ENCODE results near the gene MLX. TPM values are rescaled to one million over a fixed set of nuclear protein-coding genes. Genes with fewer than 3 reads are reported as not detected.
A peak's percentile ranks its signal among the peaks of the same experiment; 100 is the strongest.
"Not testable (repeated sequence)": the region's sequence is repeated elsewhere in the genome, so short reads cannot be mapped to it uniquely, and the experiment has no call there.

The MLX gene
- total RNA-seq, 1 donor from 2014 or later = 26.8 TPM

DNA sequence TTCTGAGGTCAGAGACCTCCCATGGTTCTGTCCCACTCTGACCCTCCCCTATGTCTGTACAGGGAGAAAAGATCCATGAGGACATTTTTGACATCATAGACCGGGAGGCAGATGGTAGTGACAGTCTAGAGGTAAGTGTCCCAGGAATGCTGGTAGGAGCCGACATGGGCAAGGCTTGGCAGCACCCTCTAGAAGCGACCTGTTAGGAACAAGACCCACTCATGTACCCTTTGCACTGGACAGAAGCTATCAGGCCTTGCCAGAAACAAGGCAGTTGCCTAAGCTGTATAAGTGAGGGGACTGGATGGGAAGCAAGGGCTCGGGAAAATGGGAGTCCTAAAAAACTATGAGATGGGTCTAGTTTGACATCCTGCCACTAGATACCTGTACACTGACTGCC lies 45.1 kb downstream of the MLX start:
- TF ChIP-seq, protein P1, sequence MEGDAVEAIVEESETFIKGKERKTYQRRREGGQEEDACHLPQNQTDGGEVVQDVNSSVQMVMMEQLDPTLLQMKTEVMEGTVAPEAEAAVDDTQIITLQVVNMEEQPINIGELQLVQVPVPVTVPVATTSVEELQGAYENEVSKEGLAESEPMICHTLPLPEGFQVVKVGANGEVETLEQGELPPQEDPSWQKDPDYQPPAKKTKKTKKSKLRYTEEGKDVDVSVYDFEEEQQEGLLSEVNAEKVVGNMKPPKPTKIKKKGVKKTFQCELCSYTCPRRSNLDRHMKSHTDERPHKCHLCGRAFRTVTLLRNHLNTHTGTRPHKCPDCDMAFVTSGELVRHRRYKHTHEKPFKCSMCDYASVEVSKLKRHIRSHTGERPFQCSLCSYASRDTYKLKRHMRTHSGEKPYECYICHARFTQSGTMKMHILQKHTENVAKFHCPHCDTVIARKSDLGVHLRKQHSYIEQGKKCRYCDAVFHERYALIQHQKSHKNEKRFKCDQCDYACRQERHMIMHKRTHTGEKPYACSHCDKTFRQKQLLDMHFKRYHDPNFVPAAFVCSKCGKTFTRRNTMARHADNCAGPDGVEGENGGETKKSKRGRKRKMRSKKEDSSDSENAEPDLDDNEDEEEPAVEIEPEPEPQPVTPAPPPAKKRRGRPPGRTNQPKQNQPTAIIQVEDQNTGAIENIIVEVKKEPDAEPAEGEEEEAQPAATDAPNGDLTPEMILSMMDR (IDR thresholded peaks at IDR 0.05; ENCODE audit: unreplicated experiment) = no peak
- Mint-ChIP-seq H3K4me1 (ENCODE audit: low read depth) (peaks cover 15% of the 10 kb centered on the region), H3K27me3 (no peaks in the 10 kb centered on the region), H3K36me3 (ENCODE audit: insufficient read depth) (peaks cover 15% of the 10 kb centered on the region), H3K4me3 (ENCODE audit: low read depth) (no peak overlapping the region), H3K27ac (no peak overlapping the region), H3K9me3 (ENCODE audit: low read depth) (no peaks in the 10 kb centered on the region)
- DNase-seq (ENCODE audit: low spot score, unreplicated experiment) = no peak

DNA sequence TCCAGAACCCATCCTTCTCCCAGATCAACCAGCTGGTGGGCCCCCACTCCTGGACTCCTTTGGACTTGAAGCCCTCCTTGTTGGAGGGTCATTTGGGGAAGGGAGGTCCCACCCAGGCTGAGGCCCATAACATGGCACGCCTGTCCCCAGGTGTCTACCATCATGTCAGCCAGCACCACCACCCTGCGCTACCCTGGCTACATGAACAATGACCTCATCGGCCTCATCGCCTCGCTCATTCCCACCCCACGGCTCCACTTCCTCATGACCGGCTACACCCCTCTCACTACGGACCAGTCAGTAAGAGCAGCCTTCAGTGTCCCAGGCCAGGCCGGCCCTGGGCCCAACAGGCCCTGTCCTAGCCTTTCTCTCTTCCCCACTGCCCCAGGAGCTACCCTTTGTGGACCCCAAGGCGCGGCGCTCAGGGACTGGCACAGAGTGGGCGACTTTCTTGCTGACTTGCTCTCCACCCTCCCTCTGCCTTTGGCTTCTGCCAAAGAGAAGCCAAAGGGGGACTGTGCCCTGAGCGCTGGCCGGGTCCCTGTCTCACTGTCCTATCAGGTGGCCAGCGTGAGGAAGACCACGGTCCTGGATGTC lies 46.9 kb downstream of the MLX start:
- no peaks in the 10 kb centered on the region for H3K9me3 Mint-ChIP-seq (ENCODE audit: low read depth)
- H3K36me3 Mint-ChIP-seq (ENCODE audit: insufficient read depth) = peaks cover 15% of the 10 kb centered on the region
- H3K4me3 Mint-ChIP-seq (ENCODE audit: low read depth) = no peak overlapping the region
- TF ChIP-seq, protein P1 (IDR thresholded peaks at IDR 0.05; ENCODE audit: unreplicated experiment) = no peak
- peaks cover 7% of the 10 kb centered on the region for H3K4me1 Mint-ChIP-seq (ENCODE audit: low read depth)
- no peak overlapping the region for H3K27ac Mint-ChIP-seq
- DNase-seq (ENCODE audit: low spot score, unreplicated experiment) = no peak
- H3K27me3 Mint-ChIP-seq = no peaks in the 10 kb centered on the region

DNA sequence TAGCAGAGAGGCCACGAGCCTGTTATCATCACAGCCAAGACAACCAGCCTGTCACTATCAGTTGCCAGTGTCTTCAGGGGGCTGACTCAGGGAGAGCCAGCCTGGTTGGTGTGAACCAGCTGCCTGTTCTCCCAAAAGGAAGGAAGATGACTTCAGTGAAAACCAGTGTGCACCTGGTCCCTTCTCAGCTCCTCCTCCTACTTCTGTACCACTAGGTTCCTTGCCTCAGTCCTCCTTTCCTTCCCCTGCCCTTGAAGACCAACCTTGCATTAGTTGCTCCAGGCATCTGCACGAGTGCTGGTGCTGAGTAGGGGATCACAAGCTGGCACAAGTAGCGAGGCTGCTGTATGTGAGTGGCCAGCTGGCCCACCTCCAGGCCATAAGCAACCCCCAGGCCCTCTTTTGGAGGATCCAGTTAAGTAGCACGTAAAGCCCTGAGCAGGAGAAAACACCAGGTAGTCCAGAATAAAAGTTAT lies 51.1 kb downstream of the MLX start:
- Mint-ChIP-seq H3K27me3 (no peaks in the 10 kb centered on the region), H3K27ac (peak overlapping the region; percentile 33), H3K4me3 (ENCODE audit: low read depth) (no peak overlapping the region), H3K4me1 (ENCODE audit: low read depth) (peaks cover 5% of the 10 kb centered on the region), H3K9me3 (ENCODE audit: low read depth) (no peaks in the 10 kb centered on the region), H3K36me3 (ENCODE audit: insufficient read depth) (peaks cover 11% of the 10 kb centered on the region)
- TF ChIP-seq, protein P1 (IDR thresholded peaks at IDR 0.05; ENCODE audit: unreplicated experiment) = no peak
- DNase-seq (ENCODE audit: low spot score, unreplicated experiment) = no peak

DNA sequence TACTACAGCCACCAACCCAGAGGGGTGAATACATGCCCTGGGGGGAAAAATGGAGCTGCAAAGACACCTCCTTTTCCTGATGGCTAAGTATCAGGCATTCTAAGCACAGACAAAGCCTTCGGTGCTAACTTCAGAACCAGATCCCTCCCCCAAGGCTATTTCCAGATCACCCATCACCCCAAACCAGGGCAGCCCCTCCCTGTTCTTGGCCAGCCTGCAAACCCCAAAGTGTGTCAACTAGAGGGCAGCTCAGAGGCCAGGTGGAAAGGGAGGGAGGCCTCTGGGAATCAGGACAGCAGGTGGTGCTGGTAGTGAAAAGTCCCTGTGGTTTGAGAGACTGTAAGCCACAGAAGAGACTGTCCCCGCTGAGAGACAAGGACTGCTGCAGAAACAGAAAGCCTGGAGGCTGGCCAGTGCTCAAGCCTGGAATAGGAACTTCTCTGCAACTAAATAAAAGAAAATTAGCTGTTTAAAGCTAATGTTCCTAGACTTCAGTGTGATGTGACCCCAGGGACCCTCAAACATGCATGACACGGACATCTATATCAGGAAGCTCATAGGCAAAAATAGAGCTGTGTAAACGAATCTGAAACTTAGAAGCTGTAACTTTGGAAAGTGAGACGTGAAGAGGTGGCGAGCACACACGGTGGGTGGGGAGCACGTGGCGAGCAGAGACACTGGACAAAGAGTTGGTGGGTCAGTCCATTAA lies 51.7 kb downstream of the MLX start:
- Mint-ChIP-seq H3K27me3 (no peaks in the 10 kb centered on the region), H3K36me3 (ENCODE audit: insufficient read depth) (peaks cover 9% of the 10 kb centered on the region), H3K27ac (no peak overlapping the region), H3K9me3 (ENCODE audit: low read depth) (no peaks in the 10 kb centered on the region), H3K4me1 (ENCODE audit: low read depth) (peaks cover 5% of the 10 kb centered on the region), H3K4me3 (ENCODE audit: low read depth) (no peak overlapping the region)
- peak; percentile 10 for DNase-seq (ENCODE audit: low spot score, unreplicated experiment)
- TF ChIP-seq, protein P1 (IDR thresholded peaks at IDR 0.05; ENCODE audit: unreplicated experiment) = peak; percentile 11

DNA sequence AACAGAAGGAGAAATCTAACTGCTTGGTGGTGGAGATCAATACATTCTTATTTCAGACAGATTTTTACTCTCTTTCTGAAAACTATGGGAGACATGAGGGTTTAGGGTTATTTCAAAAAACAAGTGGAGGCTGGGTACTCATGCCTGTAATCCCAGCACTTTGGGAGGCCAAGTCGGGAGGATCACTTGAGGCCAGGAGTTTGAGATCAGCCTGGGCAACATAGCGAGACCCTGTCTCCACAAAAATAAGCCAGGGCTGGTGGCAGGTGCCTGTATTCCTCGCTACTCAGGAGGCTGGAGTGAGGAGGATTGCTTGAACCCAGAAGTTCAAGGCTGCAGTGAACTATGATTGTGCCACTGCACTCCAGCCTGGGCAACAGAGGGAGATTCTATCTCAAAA lies 55.1 kb downstream of the MLX start:
- H3K27me3 Mint-ChIP-seq; H3K9me3 Mint-ChIP-seq (ENCODE audit: low read depth); H3K27ac Mint-ChIP-seq; H3K4me1 Mint-ChIP-seq (ENCODE audit: low read depth); H3K4me3 Mint-ChIP-seq (ENCODE audit: low read depth); DNase-seq (ENCODE audit: low spot score, unreplicated experiment); H3K36me3 Mint-ChIP-seq (ENCODE audit: insufficient read depth): not testable (repeated sequence)

Other genes starting within 250 kb of the MLX start
- 41.2 and 42.2 TPM in 2 replicates for gene STAT3, start 178.7 kb upstream of the MLX start, total RNA-seq
- gene CAVIN1, start 143.8 kb upstream of the MLX start, total RNA-seq = 1.1 and 1.8 TPM in 2 replicates
- 86.3 and 90.5 TPM in 2 replicates for gene ATP6V0A1, start 108.2 kb upstream of the MLX start, total RNA-seq
- gene NAGLU, start 30.9 kb upstream of the MLX start, total RNA-seq = 19.0 and 22.9 TPM in 2 replicates
- 1.4 and 2.4 TPM in 2 replicates for gene HSD17B1, start 14.2 kb upstream of the MLX start, total RNA-seq
- 60.0 and 66.9 TPM in 2 replicates for gene COASY, start 5.0 kb upstream of the MLX start, total RNA-seq
- gene PSMC3IP, start 10.6 kb downstream of the MLX start, total RNA-seq = 18.1 and 19.6 TPM in 2 replicates
- 66.2 and 80.5 TPM in 2 replicates for gene RETREG3, start 42.3 kb downstream of the MLX start, total RNA-seq
- 53.8 and 53.9 TPM in 2 replicates for gene TUBG1, start 42.6 kb downstream of the MLX start, total RNA-seq
- gene TUBG2, start 92.2 kb downstream of the MLX start, total RNA-seq = 26.9 and 31.3 TPM in 2 replicates
- gene PLEKHH3, start 109.9 kb downstream of the MLX start, total RNA-seq = 14.1 and 16.2 TPM in 2 replicates
- 0.49 and 1.1 TPM in 2 replicates for gene CCR10, start 114.7 kb downstream of the MLX start, total RNA-seq
- gene CNTNAP1, start 115.4 kb downstream of the MLX start, total RNA-seq = 2.3 and 2.5 TPM in 2 replicates
- 31.4 and 31.9 TPM in 2 replicates for gene EZH1, start 177.9 kb downstream of the MLX start, total RNA-seq
- gene RAMP2, start 194.1 kb downstream of the MLX start, total RNA-seq = 4.3 and 4.4 TPM in 2 replicates
- gene VPS25, start 206.3 kb downstream of the MLX start, total RNA-seq = 76.5 and 81.3 TPM in 2 replicates
- gene WNK4, start 213.5 kb downstream of the MLX start, total RNA-seq = 5.8 and 6.3 TPM in 2 replicates
- 84.9 and 85.4 TPM in 2 replicates for gene COA3, start 231.6 kb downstream of the MLX start, total RNA-seq
- not detected in 2 replicates for gene CNTD1, start 231.8 kb downstream of the MLX start, total RNA-seq

All from progenitor cell of endocrine pancreas (in vitro differentiated cells).